Breast epithelium (tissue), 3 donors: ENCODE results near the gene HPN.

Experiments
- CTCF ChIP-seq, 3 donors: fragments of 450-650 bp; IDR thresholded peaks; one replicate each; pipeline ENCODE4 v1.5.1; 2016 to 2017; ENCODE audit warnings: antibody characterized with exemption in 3 of 3, mild to moderate bottlenecking in 3 of 3, moderate library complexity in 3 of 3
- POLR2A ChIP-seq: fragments of 450-650 bp; IDR thresholded peaks from one replicate; pipeline ENCODE4 v1.6.1; 2016; ENCODE audit warnings: antibody characterized with exemption, mild to moderate bottlenecking, moderate library complexity

- TF ChIP-seq POLR2A (no peak), CTCF (IDR thresholded peaks at IDR 0.05) (no peak)
Measured at GRCh38 chr19:35015954-35016351, 25.6 kb upstream of the HPN start.
